Measurements from ENCODE around the gene KRTAP1-4.
"Not testable (repeated sequence)": the region's sequence is repeated elsewhere in the genome, so short reads cannot be mapped to it uniquely, and the experiment has no call there.

KRTAP1-4 gene, protein sequence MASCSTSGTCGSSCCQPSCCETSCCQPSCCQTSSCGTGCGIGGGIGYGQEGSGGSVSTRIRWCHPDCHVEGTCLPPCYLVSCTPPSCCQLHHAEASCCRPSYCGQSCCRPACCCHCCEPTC

DNA sequence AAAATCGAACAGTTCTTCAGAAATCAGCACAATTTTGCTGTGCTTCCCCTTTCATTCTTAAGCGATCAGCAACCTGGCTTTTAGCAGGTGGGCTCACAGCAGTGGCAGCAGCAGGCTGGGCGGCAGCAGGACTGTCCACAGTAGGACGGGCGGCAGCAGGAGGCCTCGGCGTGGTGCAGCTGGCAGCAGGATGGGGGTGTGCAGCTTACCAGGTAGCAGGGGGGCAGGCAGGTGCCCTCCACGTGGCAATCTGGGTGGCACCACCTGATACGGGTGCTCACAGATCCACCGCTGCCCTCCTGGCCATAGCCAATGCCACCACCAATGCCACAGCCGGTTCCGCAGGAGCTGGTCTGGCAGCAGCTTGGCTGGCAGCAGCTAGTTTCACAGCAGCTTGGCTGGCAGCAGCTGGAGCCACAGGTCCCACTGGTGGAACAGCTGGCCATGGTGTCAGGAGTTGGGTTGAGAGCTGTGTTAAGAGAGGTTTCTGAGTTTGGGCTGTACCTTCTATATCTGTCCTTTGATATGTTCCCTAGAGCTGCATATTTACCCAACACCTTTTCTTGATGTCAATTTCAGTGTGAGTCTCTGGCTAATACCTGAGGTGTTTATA, at the start of gene KRTAP1-4:
Gene KRTAP1-4 (minus strand): TSS at position 563 of the 613 bp plus-strand sequence. CDS start 117 bp downstream, at position 446.
- DNase-seq (ENCODE audit: low read depth in 2 of 2): no peak

DNA sequence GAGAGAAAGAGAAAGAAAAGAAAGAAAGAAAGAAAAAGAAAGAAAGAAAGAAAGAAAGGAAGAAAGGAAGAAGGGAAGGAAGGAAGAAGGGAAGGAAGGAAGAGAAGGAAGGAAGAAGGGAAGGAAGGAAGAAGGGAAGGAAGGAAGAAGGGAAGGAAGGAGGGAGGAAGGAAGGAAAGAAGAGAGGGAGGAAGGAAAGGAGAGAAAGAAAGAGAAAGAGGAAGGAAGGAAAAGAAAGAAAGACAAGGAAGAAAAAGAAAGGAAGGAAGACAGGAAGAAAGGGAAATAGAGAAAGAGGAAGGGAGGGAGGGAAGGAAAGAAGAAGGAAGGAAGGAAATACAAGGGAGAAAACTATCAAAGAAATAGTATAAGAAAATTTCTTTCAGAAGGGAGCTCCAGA, 46.8 kb upstream of the KRTAP1-4 start:
- DNase-seq (ENCODE audit: low read depth in 2 of 2): no peak

DNA sequence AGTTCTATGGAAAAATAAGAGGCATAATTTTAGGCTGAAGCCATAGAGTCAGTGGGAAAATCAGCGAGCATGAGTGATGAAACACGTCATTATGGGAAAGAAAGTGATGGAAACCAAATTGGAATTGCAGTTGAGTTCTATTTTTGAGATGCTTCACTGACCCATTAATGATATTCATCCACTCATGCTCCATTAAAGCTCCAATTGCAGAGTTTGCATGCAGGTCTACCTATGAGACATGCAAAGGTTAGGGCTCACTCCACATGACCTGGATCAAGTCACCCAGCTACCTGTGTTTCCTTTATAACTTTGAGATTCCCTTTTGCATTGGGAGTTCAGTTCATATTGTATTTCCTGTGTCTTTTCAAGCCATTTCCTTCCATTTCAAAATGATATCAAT, 43.7 kb upstream of the KRTAP1-4 start:
- no peak for DNase-seq (ENCODE audit: low read depth in 2 of 2)

DNA sequence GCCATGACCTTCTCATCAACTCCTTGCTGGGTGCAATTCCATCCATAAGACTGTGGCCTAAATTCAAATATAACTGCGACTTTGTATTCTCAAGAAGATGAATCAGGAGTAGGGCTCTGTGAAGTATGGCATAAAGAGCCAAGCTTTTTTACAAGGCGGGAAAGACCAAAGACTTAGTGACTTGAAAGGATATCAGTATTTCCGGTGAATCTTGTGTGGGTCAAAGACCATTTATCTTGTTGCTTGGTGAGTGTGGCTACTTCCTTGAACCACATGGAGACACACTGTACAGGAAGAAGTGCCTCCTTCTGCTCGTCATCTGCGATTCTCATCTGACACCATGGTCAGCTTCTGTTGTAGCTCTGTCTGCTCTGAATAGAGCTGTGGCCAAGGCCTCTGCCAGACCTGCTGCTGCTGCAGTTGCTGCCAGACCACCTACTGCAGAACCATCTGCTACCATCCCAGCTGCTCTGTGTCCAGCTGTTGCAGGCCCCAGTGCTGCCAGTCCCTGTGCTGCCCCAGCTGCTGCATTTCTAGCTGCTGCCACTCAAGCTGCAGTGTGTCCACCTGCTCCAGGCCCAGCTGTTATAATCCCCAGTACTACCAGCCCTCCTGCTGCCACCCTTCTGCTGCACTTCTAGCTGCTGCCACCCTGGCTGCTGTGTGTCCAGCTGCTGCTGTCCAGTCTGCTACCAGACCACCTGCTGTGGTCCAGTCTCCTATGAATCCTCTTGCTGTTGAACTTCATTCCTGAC, 41.8 kb upstream of the KRTAP1-4 start:
- DNase-seq (ENCODE audit: low read depth in 2 of 2): no peak

DNA sequence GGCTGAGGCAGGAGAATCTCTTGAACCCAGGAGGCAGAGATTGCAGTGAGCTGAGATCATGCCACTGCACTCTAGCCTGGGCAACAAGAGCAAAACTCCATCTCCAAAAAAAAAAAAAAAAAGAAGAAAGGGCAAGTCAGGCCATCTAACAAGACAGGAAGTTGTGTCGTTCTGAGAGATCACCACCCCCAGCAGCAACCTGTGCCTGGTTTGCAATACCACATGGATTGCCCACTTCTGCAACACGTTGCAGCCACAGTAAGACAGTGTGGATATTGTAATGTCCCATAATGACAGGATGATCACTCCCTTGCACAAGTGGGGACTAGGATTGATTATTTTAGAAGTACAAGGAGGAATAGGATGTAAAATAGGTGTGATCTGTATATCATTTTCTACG, 39.0 kb upstream of the KRTAP1-4 start:
- DNase-seq (ENCODE audit: low read depth in 2 of 2): no peak

DNA sequence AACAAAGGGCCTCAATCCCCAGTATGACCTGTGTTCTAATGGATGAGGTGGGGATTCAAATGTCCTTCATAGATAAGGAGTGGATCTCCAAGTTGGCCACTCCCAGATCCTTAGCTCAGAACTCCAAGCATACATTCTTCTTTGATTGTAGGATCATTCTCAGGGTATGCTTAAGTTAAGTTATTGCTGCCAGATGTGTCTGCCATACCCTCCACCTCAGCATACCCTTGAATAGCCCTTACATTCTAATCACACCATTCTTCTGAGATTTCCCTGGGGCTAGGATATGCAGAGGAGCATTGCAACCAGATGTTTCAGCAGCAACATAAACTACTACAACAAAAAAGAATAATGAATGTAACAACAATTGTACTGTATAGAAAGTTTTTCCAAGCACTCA, 37.3 kb upstream of the KRTAP1-4 start:
- DNase-seq (ENCODE audit: low read depth in 2 of 2): no peak

DNA sequence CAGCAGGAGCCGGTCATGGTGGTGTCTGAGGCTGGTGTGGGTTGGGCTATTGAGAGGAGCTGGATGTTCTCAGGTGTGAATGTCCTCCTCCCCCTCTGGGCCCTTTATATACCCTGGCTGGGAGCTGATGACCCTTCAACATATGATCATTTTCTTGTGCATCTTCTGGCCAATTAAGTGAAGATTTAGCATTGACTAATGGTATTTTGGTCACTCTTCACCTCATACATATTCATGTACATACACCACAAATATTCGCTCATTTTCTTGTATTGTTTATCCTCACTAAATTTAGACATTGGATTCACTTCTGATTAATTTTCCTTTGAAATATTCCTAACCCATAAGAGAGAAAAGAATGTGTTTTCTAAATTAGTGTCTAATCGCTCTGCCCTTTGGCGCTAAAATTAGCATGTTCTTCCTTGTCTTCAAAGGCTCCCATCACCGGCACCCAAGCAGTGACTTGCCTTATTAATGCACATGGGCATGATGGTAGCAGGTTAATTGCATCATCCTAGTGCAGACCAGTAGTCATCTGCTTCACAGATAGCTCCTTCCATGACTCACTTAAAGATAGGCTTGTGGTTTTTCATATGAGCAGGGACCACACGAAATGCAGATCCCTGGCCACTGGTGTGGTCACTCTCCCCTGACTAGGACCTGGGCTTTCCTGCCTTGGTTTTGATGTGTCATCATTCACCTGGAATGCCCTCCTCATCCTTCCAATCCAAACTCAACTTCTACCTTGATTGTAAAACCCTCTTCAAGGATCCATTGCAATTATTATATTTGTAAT, 36.0 kb upstream of the KRTAP1-4 start, which contains the start of gene KRTAP2-4:
Gene KRTAP2-4 (minus strand): TSS at position 51 of the 796 bp plus-strand sequence. CDS start 34 bp downstream, at position 17.
- no peak for DNase-seq (ENCODE audit: low read depth in 2 of 2)

DNA sequence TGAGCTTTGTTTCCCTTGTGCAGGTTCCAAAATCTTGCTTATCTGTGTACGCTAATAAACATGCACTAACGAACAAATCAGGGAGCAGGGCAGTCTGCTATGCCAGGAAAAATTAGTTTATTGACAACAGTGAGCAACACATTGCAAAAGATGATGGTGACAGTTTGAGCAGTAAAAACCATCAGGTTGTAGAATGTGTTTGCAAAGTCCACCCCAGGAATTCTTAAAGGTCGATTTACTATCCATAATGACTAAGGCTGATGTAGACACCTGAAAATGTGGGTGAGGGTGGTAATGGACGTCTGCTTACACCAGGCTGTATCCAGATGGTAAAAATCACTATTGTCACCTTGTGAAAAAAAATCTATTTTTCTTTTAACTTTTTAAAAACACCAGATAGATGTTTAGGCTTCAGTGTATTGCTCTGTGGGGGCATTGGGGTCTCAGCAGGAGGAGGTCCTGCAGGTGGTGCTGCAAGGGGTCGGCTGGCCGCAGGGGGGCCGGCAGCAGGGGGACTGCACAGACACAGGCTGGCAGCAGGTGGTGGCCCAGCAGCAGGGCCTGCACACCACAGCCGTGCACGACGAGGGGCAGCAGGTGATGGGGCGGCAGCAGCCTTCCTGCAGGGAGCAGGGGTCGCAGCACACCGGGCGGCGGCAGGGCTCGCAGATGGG, 35.2 kb upstream of the KRTAP1-4 start:
- not testable (repeated sequence) for DNase-seq (ENCODE audit: low read depth in 2 of 2)

DNA sequence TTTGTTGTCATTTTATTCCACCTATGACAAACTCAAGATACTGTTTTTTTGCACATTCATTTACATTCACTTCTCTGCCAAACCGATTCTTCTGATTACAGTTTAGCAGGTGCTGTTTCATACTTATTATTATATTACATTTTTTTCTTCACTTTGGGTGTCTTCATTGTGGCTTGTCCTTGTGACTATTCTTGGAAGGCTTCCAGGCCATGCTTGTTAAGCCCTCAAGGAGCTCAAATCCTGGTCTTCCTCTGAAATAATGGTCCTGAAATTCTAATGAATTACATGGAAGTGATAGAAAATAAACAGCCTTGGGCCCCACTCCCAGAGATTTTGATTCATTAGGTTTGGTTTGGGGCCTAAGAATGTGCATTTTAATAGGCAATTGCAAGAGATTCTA, 34.3 kb upstream of the KRTAP1-4 start:
- no peak for DNase-seq (ENCODE audit: low read depth in 2 of 2)

DNA sequence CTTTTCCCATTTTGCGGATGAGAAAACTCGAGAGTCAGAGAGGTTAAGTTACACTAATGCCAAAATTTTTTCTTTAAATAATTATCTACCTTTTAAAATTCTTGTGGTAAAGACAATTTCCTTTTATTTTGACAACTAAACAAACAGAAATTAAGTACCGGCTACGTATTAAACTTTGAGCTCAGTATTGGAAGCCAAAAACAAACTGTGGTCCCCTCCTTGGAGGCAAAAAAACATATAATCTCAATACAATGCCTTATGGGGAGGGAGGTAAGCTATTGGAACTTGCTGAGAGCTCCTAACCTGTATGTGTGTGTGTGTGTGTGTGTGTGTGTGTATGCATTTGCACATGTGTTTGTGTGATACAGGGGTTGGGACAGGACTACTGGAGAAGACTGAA, 33.5 kb upstream of the KRTAP1-4 start:
- no peak for DNase-seq (ENCODE audit: low read depth in 2 of 2)

DNA sequence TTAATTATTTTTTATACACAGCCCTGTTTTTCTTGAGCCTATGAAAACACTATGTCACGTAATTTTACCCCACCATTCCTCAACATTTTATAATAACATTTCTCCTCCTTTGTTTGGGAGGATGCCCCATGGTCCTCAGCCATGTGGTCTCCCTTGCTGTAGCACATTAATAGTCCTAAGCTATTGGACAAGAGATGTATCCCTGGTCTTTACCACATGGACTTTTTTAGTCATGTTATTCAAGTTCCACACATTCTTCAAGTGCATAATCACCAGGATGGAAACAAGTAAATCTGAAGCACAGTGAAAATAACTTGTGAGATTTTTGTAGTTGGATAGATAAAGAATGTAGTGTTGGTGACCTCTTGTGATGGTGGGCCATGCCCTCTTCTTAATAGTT, 32.0 kb upstream of the KRTAP1-4 start:
- DNase-seq (ENCODE audit: low read depth in 2 of 2): no peak

DNA sequence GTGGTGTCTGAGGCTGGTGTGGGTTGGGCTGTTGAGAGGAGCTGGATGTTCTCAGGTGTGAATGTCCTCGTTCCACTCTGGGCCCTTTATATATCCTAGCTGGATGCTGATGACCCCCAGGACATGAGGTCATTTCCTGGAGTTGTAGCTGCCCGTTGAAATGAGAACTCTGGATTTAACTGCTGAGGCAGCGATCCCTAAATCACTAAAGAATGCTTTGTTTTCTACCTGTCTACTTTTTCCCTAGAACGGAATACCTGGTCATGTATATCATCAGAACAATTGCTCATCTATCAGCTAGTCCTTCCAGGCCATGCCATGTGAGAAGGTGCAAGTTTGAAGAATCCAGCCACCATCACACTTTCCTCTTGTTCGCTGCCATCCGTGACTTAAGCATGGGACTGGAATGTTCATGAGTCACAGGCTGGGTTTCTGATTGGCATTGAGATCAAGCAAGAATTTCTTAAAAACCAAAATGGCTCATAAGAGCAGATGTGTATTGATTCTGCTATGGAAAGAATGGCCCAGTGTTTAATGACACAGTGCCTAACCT, 30.1 kb upstream of the KRTAP1-4 start, which contains the start of gene KRTAP2-3:
Gene KRTAP2-3 (minus strand): TSS at position 63 of the 553 bp plus-strand sequence. CDS start 64 bp downstream, outside the sequence.
- DNase-seq (ENCODE audit: low read depth in 2 of 2): no peak

DNA sequence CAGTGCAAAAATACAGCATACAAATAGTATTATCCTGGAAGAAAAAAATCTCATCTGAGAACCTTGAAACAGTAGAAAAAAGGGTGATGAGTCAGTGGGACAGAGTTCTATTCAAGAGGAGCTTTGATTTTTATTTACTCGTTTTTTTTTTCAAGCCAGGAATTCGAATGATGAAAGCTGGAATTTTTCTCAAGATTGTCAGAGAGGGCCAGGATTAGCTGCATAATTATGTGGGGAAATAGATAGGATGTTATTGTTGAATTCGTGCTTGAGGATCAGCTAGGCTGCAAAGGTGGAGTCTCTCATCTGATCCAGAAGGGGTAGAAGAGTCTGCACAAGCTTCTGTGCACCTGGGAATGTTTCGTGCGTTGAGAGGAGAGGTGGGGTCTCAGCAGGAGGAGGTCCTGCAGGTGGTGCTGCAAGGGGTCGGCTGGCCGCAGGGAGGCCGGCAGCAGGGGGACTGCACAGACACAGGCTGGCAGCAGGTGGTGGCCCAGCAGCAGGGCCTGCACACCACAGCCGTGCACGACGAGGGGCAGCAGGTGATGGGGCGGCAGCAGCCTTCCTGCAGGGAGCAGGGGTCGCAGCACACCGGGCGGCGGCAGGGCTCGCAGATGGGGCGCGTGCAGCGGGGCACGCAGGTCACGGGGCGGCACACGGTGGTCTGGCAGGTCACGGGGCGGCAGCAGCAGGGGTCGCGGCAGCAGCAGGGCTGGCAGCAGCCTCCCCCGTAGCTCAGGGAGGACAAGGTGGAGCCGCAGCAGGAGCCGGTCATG, 29.5 kb upstream of the KRTAP1-4 start:
- not testable (repeated sequence) for DNase-seq (ENCODE audit: low read depth in 2 of 2)

DNA sequence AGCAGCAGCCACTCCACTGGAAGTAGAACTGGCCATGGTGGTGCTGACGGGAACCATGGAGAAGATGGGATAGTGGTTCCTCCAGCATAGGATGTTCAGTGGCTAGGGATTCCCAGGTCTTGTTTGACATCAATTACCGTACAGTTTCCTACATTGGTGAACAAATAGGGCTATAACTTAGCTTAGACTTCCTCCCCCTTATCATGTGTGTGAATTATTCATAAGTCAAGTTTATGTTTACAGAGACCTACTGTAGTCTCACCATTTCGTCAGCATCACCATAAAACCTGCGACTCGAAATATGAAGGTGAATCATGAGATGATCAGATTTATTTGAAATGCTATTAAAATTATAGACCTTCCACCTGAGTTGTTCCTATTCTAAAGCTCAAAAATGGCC, 28.7 kb upstream of the KRTAP1-4 start:
- no peak for DNase-seq (ENCODE audit: low read depth in 2 of 2)

DNA sequence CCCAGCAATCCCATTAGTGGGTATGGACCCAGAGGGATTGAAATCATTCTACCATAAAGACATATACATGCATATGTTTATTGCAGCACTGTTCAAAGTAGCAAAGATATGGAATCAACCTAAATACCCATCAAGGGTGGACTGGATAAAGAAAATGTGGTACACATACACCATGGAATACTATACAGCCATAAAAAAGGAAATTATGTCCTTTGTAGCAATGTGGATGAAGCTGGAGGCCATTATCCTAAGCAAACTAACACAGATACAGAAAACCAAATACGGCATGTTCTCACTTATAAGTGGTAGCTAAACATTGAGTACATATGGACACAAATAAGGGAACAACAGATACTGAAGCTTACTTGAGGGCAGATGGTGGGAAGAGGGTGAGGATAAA, 27.6 kb upstream of the KRTAP1-4 start:
- no peak for DNase-seq (ENCODE audit: low read depth in 2 of 2)

DNA sequence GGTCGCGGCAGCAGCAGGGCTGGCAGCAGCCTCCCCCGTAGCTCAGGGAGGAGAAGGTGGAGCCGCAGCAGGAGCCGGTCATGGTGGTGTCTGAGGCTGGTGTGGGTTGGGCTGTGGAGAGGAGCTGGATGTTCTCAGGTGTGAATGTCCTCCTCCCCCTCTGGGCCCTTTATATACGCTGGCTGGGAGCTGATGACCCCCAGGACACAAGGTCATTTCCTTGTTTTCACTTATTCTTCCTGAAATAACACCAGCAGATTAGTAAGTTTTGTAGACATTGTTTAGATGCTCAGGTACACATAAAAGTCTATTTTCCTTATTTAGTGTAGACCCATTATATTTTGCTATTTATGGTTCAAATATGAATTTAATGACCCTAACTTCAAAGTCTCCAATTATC, 25.1 kb upstream of the KRTAP1-4 start, which contains the start of gene KRTAP2-2:
Gene KRTAP2-2 (minus strand): TSS at position 101 of the 400 bp plus-strand sequence. CDS start 19 bp downstream, at position 82.
- not testable (repeated sequence) for DNase-seq (ENCODE audit: low read depth in 2 of 2)

DNA sequence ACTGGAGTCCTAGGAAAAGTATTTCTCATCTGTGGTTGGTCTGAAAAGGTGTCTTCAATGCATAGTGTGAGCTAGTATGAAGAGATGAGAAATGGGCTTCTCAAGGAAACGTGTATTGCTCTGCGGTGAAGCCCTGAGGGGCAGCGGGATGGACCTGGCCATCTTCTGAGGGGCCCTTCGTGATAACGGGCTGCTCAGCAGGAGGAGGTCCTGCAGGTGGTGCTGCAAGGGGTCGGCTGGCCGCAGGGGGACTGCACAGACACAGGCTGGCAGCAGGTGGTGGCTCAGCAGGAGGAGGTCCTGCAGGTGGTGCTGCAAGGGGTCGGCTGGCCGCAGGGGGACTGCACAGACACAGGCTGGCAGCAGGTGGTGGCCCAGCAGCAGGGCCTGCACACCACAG, 24.6 kb upstream of the KRTAP1-4 start:
- not testable (repeated sequence) for DNase-seq (ENCODE audit: low read depth in 2 of 2)

DNA sequence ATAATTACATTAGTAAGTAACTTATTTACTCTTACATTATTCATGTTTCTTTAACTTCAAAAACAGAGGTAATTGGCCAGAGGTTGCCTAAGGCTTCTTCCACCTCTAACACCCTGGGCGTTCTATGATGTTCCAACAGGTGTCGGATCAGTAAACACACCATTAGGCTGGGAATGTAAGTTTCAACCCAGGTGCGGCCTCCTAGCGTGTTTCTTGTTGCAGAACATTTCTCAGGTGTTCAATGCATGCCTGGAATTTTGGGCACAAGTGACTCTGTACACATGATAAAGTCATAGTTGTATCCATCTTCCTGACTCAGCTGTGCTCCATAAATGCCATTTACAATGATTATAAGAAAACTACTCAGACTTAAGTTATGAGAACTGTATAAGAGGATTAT, 24.0 kb upstream of the KRTAP1-4 start:
- DNase-seq (ENCODE audit: low read depth in 2 of 2): no peak

DNA sequence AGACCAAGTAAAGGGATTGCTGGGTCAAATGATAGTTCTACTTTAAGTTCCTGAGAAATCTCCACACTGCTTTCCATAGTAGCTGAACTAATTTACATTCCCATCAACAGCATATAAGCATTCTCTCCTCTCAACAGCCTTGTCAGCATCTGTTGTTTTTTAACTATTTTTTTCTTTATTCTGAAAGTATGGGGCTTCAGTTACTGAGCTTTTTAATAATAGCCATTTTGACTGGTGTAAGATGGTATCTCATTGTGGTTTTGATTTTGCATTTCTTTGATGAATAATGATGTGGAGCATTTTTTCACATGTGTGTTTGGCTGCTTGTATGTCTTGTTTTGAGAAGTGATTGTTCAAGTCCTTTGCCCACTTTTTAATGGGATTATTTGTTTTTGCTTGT, 22.6 kb upstream of the KRTAP1-4 start:
- no peak for DNase-seq (ENCODE audit: low read depth in 2 of 2)

DNA sequence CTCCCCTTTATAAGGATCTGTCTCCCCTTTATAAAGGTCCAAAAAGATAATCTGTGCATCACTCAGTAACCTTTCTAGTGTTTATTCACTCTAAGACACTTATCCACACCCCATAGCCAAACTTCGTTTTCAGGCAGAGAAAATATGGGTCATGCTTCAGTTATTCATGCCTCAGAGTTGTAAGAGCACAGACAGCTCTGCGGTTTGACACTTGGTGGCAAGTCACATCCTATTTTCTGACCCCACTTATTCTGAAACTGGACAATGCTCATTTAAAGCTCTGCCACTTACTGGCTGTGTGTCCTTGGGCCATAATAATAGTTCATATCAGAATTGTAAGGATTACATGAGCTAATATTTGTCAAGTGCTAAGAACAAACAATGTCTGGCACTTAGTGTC, 19.1 kb upstream of the KRTAP1-4 start:
- DNase-seq (ENCODE audit: low read depth in 2 of 2): no peak

Measured in activated CD8-positive, alpha-beta memory T cell treated with anti-CD3 and anti-CD28 coated beads for 4 hours (primary cell).